ENCODE data around the gene PIK3C2G. TPM values are rescaled to one million over a fixed set of nuclear protein-coding genes. Genes with fewer than 3 reads are reported as not detected.

Gene PIK3C2G
- total RNA-seq, 4 donors from 2014 or later = 17.9 to 27.7 (median 26.6) TPM

- no peak for TF ChIP-seq POLR2A (IDR thresholded peaks at IDR 0.05)
- no peak for TF ChIP-seq CTCF (IDR thresholded peaks at IDR 0.05)
- DNase-seq (ENCODE audit: low spot score in 2 of 2) = no peak
- intact Hi-C loops (cut with DNase I; ENCODE audit: low total_unique reads) = no loop called here
- H3K4me3 ChIP-seq (ENCODE audit: low read depth, poor library complexity, severe bottlenecking) = no peak overlapping the region
- 84 to 87% methylated on average over 2 of the region's 2 CpGs for WGBS, 2 donors
Measured at GRCh38 chr12:18658179-18658578, 396.9 kb downstream of the PIK3C2G start.

DNA sequence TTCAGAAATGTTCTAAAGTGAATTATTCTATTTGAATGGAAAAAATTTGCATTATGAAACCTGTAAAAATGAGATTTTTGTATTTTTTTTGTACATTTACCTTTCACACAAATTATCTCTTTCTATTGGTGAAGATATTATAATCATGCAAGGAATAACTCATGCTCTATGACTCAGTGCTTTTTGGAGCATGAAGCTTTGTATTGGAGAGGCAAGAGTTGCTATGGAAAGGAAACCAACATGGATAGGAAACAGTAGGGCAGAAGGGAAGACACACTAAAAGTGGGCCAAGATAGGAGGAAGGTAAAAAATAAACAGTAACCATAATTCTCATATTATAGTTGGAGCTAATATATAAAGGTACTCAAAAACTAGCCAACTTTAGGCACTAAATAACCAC is 397.5 kb downstream of the PIK3C2G start:
- TF ChIP-seq CTCF (IDR thresholded peaks at IDR 0.05) (no peak), POLR2A (IDR thresholded peaks at IDR 0.05) (no peak)
- DNase-seq (ENCODE audit: low spot score in 2 of 2) = no peak
- no peak overlapping the region for H3K4me3 ChIP-seq (ENCODE audit: low read depth, poor library complexity, severe bottlenecking)
- intact Hi-C loops (cut with DNase I; ENCODE audit: low total_unique reads) = no loop called here

GRCh38 chr12:18676141-18676540 is 414.8 kb downstream of the PIK3C2G start:
- no peak overlapping the region for H3K4me3 ChIP-seq (ENCODE audit: low read depth, poor library complexity, severe bottlenecking)
- DNase-seq (ENCODE audit: low spot score in 2 of 2) = no peak
- intact Hi-C loops (cut with DNase I; ENCODE audit: low total_unique reads) = no loop called here
- no peak for TF ChIP-seq CTCF (IDR thresholded peaks at IDR 0.05)
- TF ChIP-seq POLR2A (IDR thresholded peaks at IDR 0.05) = no peak

- intact Hi-C loops (cut with DNase I; ENCODE audit: low total_unique reads) = no loop called here
- TF ChIP-seq CTCF (IDR thresholded peaks at IDR 0.05) (no peak), POLR2A (IDR thresholded peaks at IDR 0.05) (no peak)
- DNase-seq (ENCODE audit: low spot score in 2 of 2) = no peak
- WGBS, 2 donors = 54 to 69% methylated on average over 5 of the region's 5 CpGs
- H3K4me3 ChIP-seq (ENCODE audit: low read depth, poor library complexity, severe bottlenecking) = no peak overlapping the region
Measured at GRCh38 chr12:18676996-18677588, 415.8 kb downstream of the PIK3C2G start.

- no peak overlapping the region for H3K4me3 ChIP-seq (ENCODE audit: low read depth, poor library complexity, severe bottlenecking)
- 74 to 75% methylated on average over 3 of the region's 3 CpGs for WGBS, 2 donors
- TF ChIP-seq POLR2A (IDR thresholded peaks at IDR 0.05) = no peak
- DNase-seq (ENCODE audit: low spot score in 2 of 2) = no peak
- intact Hi-C loops (cut with DNase I; ENCODE audit: low total_unique reads) = no loop called here
Measured at GRCh38 chr12:18681818-18682217, 420.5 kb downstream of the PIK3C2G start.

GRCh38 chr12:18683327-18684013 is 422.2 kb downstream of the PIK3C2G start:
- DNase-seq (ENCODE audit: low spot score in 2 of 2) = no peak
- WGBS, 2 donors = 83 to 86% methylated on average over 2 of the region's 2 CpGs
- intact Hi-C loops (cut with DNase I; ENCODE audit: low total_unique reads) = no loop called here
- TF ChIP-seq CTCF (IDR thresholded peaks at IDR 0.05) (no peak), POLR2A (IDR thresholded peaks at IDR 0.05) (no peak)
- no peak overlapping the region for H3K4me3 ChIP-seq (ENCODE audit: low read depth, poor library complexity, severe bottlenecking)

Measured in lower leg skin (tissue), 4 donors.